Esophagus muscularis mucosa (tissue), 4 donors: ENCODE data around the gene PSMD9. TPM values are rescaled to one million over a fixed set of nuclear protein-coding genes. Genes with fewer than 3 reads are reported as not detected.

ENCODE experiments used
- DNase-seq: peaks from one replicate; pipeline ENCODE4 v3.0.0-alpha.2; 2017; ENCODE audit errors: extremely low spot score
- H3K27ac ChIP-seq, 4 donors: fragments of 200-600 bp; sonication (generic); replicated peaks in 1 of 4; 1 replicate in 3 of 4; 2 replicates in 1 of 4; pipeline ENCODE4 v1.5.1; 2016 to 2019; ENCODE audit warnings: mild to moderate bottlenecking in 1 of 4
- H3K27me3 ChIP-seq, 4 donors: fragments of 200-600 bp; sonication (generic); one replicate each; pipeline versions ENCODE4 v1.5.1 to v1.6.0; 2016 to 2019
- H3K36me3 ChIP-seq, 4 donors: fragments of 200-600 bp; sonication (generic); one replicate each; pipeline ENCODE4 v1.5.1; 2016 to 2019
- H3K4me1 ChIP-seq, 4 donors: fragments of 200-600 bp; sonication (generic); one replicate each; pipeline ENCODE4 v1.5.1; 2016 to 2019
- H3K4me3 ChIP-seq, 4 donors: fragments of 200-600 bp; sonication (generic); 1 replicate in 2 of 4; 2 replicates in 2 of 4; pipeline ENCODE4 v1.5.1; 2016 to 2019; ENCODE audit warnings: mild to moderate bottlenecking in 4 of 4, moderate library complexity in 1 of 4
- H3K9me3 ChIP-seq, 4 donors: fragments of 200-600 bp; sonication (generic); 1 replicate in 3 of 4; 2 replicates in 1 of 4; pipeline ENCODE4 v1.5.1; 2016 to 2019
- CTCF ChIP-seq, 3 experiments: fragments of 200-600 bp in 2 of 3; fragments of 450-650 bp in 1 of 3; sonication (generic) in 2 of 3; IDR thresholded peaks; one replicate each; pipeline ENCODE4 v1.5.1; 2017 to 2019; ENCODE audit warnings: antibody characterized with exemption in 3 of 3, mild to moderate bottlenecking in 2 of 3, moderate library complexity in 1 of 3
- EP300 ChIP-seq: sonication (generic); formaldehyde crosslinking; IDR thresholded peaks from one replicate; pipeline ENCODE4 v1.6.1; 2017; ENCODE audit warnings: antibody characterized with exemption
- POLR2A ChIP-seq: fragments of 450-650 bp; IDR thresholded peaks from one replicate; pipeline ENCODE4 v1.6.1; 2017; ENCODE audit warnings: antibody characterized with exemption, moderate library complexity, mild to moderate bottlenecking, low read depth
- POLR2AphosphoS5 ChIP-seq, 2 donors: sonication (generic); formaldehyde crosslinking; IDR thresholded peaks; one replicate each; pipeline ENCODE4 v1.6.1; 2017; ENCODE audit warnings: antibody characterized with exemption in 2 of 2
- WGBS: methylation state at CpG from one replicate; pipeline ENCODE4 v1.1.5; 2018; 5-methylcytosine and 5-hydroxymethylcytosine counted together
- intact Hi-C: fragments of 100-400 bp; cut with DNase I; formaldehyde crosslinking; loops from one replicate; pipeline ENCODE4 v1.15.1; 2023
- total RNA-seq, 4 donors: library from RNA; depleted of rRNA; stranded (reverse); fragments of >200 nt; gene quantifications; one replicate each; pipeline versions ENCODE4 v1.1.0 to v1.2.1, GENCODE V29; 2016

PSMD9 gene
- total RNA-seq, 4 donors from 2014 or later: 22.4 to 63.7 (median 44.4) TPM

- TF ChIP-seq EP300: no peak
- no peak for TF ChIP-seq POLR2AphosphoS5 (IDR thresholded peaks at IDR 0.05)
- no peak for TF ChIP-seq POLR2A
- no peak for TF ChIP-seq CTCF (IDR thresholded peaks at IDR 0.05)
- H3K4me1 ChIP-seq: no peaks in the 10 kb centered on the region
- H3K27me3 ChIP-seq: no peaks in the 10 kb centered on the region
- no peak overlapping the region for H3K4me3 ChIP-seq
- peaks cover 0 to 9% (median 2%) of the 10 kb centered on the region in 4 donors for H3K36me3 ChIP-seq
- H3K27ac ChIP-seq: no peak overlapping the region
- no peak for DNase-seq
- intact Hi-C loops: no loop called here
- no peaks in the 10 kb centered on the region for H3K9me3 ChIP-seq
- WGBS: 89% methylated on average over 4 of the region's 4 CpGs
Observed at GRCh38 chr12:121930862-121931261, 42.3 kb downstream of the PSMD9 start.

- H3K36me3 ChIP-seq: peaks cover 0 to 9% (median 2%) of the 10 kb centered on the region in 4 donors
- H3K9me3 ChIP-seq: peaks cover 0 to 6% (median 0%) of the 10 kb centered on the region in 4 donors
- WGBS: 97% methylated on average over 3 of the region's 3 CpGs
- H3K4me1 ChIP-seq: no peaks in the 10 kb centered on the region
- intact Hi-C loops: no loop called here
- H3K4me3 ChIP-seq: no peak overlapping the region
- TF ChIP-seq CTCF (IDR thresholded peaks at IDR 0.05): no peak
- no peak for TF ChIP-seq EP300
- TF ChIP-seq POLR2AphosphoS5 (IDR thresholded peaks at IDR 0.05): no peak
- no peak for TF ChIP-seq POLR2A
- DNase-seq: no peak
- no peaks in the 10 kb centered on the region for H3K27me3 ChIP-seq
- no peak overlapping the region for H3K27ac ChIP-seq
Observed at GRCh38 chr12:121932176-121932536, 43.6 kb downstream of the PSMD9 start.

- TF ChIP-seq EP300 (no peak), POLR2AphosphoS5 (IDR thresholded peaks at IDR 0.05) (no peak), CTCF (IDR thresholded peaks at IDR 0.05) (no peak), POLR2A (no peak)
- Histone ChIP-seq H3K27me3 (no peaks in the 10 kb centered on the region), H3K36me3 (peaks cover 0 to 9% (median 4%) of the 10 kb centered on the region in 4 donors), H3K27ac (no peak overlapping the region), H3K9me3 (peaks cover 0 to 6% (median 0%) of the 10 kb centered on the region in 4 donors), H3K4me3 (no peak overlapping the region), H3K4me1 (no peaks in the 10 kb centered on the region)
- 94% methylated on average over 4 of the region's 4 CpGs for WGBS
- intact Hi-C loops: no loop called here
- no peak for DNase-seq
Observed at GRCh38 chr12:121932914-121933521, 44.4 kb downstream of the PSMD9 start.

- no peak overlapping the region for H3K27ac ChIP-seq
- H3K36me3 ChIP-seq: peaks cover 0 to 9% (median 4%) of the 10 kb centered on the region in 4 donors
- peaks cover 0 to 6% (median 0%) of the 10 kb centered on the region in 4 donors for H3K9me3 ChIP-seq
- no peaks in the 10 kb centered on the region for H3K27me3 ChIP-seq
- WGBS: 94% methylated on average over 13 of the region's 17 CpGs
- intact Hi-C loops: no loop called here
- no peak overlapping the region for H3K4me3 ChIP-seq
- no peak for DNase-seq
- TF ChIP-seq CTCF (IDR thresholded peaks at IDR 0.05) (no peak), POLR2AphosphoS5 (IDR thresholded peaks at IDR 0.05) (no peak), POLR2A (no peak), EP300 (no peak)
- H3K4me1 ChIP-seq: no peaks in the 10 kb centered on the region
Observed at GRCh38 chr12:121933522-121934308, 45.1 kb downstream of the PSMD9 start.
